Measurements from ENCODE around the gene IGFL1. TPM values are rescaled to one million over a fixed set of nuclear protein-coding genes. Genes with fewer than 3 reads are reported as not detected.
"Not testable (repeated sequence)": the region's sequence is repeated elsewhere in the genome, so short reads cannot be mapped to it uniquely, and the experiment has no call there.

The IGFL1 gene
- total and polyA plus RNA-seq, 2 donors, result 0.11 TPM; not detected in 1

DNA sequence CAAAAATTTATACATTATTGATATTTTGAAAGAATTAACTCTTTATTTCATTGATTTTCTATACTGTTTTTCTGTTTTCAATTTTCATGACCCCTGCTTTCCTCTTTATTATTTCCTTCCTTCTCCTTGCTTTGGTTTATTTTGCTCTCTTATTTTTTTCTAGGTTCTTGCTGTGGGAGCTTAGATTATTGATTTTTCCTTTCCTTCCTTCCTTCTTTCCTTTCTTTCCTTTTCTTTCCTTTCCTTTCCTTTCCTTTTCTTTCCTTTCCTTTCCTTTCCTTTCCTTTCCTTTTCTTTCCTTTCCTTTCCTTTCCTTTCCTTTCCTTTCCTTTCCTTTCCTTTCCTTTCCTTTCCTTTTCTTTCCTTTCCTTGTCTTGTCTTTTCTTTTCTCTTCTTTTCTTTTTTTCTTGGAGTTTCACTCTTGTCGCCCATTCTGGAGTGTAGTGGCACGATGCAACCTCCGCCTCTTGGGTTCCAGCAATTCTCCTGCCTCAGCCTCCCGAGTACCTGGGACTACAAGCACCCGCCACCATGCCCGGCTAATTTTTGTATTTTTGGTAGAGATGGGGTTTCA, 13.6 kb downstream of the IGFL1 start:
- DNase-seq (ENCODE audit: extremely low spot score); H3K4me3 ChIP-seq (ENCODE audit: low read depth, low read length); H3K36me3 ChIP-seq (ENCODE audit: insufficient read depth); H3K4me1 ChIP-seq (ENCODE audit: insufficient read depth); H3K27ac ChIP-seq (ENCODE audit: low read depth): not testable (repeated sequence)
- 93% methylated on average over 6 of the region's 6 CpGs for WGBS

- Histone ChIP-seq H3K36me3 (ENCODE audit: insufficient read depth) (no peaks in the 10 kb centered on the region), H3K27ac (ENCODE audit: low read depth) (no peak overlapping the region), H3K4me1 (ENCODE audit: insufficient read depth) (no peaks in the 10 kb centered on the region), H3K4me3 (ENCODE audit: low read depth, low read length) (no peak overlapping the region)
- DNase-seq (ENCODE audit: extremely low spot score), result no peak
- 56% methylated on average over 3 of the region's 3 CpGs for WGBS
These were observed 20.7 kb downstream of the IGFL1 start for GRCh38 chr19:46250076-46250735.

- 82% methylated on average over 5 of the region's 5 CpGs for WGBS
- no peak for DNase-seq (ENCODE audit: extremely low spot score)
- H3K36me3 ChIP-seq (ENCODE audit: insufficient read depth), result no peaks in the 10 kb centered on the region
These were observed 21.9 kb downstream of the IGFL1 start for GRCh38 chr19:46251416-46251815.

DNA sequence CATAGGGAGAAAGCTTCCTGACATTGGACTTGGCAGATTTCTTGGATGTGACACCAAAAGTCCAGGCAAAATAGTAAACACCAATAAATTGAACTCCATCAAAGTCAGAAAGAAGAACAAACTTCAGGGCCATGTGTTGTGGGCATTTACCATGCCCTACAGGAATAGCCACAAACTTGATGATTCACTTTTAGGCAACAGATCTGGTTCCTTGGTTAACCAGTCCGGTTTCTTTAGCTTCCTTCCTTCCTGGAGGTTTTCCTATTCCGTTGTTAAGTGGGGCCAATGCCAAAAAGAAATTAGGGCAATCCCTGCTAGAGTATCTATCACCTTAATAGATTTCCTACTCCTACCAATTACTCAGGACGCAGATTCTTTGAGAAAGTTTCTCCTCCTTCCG, 25.2 kb downstream of the IGFL1 start:
- no peak for DNase-seq (ENCODE audit: extremely low spot score)
- H3K4me3 ChIP-seq (ENCODE audit: low read depth, low read length), result no peak overlapping the region
- H3K36me3 ChIP-seq (ENCODE audit: insufficient read depth), result no peaks in the 10 kb centered on the region
- H3K27ac ChIP-seq (ENCODE audit: low read depth), result no peak overlapping the region
- H3K4me1 ChIP-seq (ENCODE audit: insufficient read depth), result no peaks in the 10 kb centered on the region
- WGBS, result 70% methylated on average over 4 of the region's 4 CpGs

More at GRCh38 chr19:46251416-46251815, 21.9 kb downstream of the IGFL1 start:
- H3K4me3 ChIP-seq (ENCODE audit: low read depth, low read length), result no peak overlapping the region
- no peak overlapping the region for H3K27ac ChIP-seq (ENCODE audit: low read depth)
- no peaks in the 10 kb centered on the region for H3K4me1 ChIP-seq (ENCODE audit: insufficient read depth)

DNA sequence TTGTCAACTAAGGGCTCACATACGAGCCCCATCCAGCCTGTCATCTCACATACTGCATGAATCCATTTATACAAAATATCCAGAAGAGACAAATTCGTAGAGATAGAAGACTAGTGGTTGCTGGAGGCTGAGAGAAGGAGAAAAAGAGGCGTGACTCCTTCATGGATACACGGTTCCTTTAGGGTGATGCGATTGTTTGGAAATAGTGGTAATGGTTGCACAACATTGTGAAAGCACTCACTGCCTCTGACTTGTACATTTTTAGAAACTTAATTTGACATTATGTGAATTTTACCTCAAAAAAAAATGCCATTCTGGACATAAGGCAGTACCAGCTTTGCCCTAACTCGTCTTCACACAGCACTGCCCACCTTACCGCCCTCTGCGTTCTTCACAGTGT, 27.3 kb downstream of the IGFL1 start:
- no peak for DNase-seq (ENCODE audit: extremely low spot score)
- WGBS, result 63% methylated on average over 8 of the region's 8 CpGs
- Histone ChIP-seq H3K36me3 (ENCODE audit: insufficient read depth) (no peaks in the 10 kb centered on the region), H3K4me1 (ENCODE audit: insufficient read depth) (no peaks in the 10 kb centered on the region), H3K4me3 (ENCODE audit: low read depth, low read length) (no peak overlapping the region), H3K27ac (ENCODE audit: low read depth) (no peak overlapping the region)

DNA sequence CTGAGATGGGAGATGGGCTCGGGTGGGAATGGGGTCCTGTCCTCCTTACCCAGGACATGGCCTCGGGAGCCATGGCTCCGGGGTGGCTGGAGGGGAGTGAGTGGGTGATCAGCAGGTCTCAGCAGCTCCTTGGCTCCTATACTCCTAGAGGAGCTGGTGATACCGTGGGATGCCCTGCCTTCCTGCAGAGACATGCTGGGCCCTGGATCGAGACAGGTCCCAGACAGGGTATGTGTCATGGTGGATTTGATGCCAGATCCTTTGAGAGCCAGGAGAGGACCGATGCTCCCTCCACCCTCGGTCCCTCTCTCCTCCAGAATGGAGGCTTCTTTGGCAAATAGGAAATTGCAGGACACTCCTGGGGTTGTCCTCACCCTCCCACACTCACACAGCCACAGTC, 32.0 kb downstream of the IGFL1 start:
- H3K27ac ChIP-seq (ENCODE audit: low read depth); DNase-seq (ENCODE audit: extremely low spot score); H3K4me3 ChIP-seq (ENCODE audit: low read depth, low read length); H3K4me1 ChIP-seq (ENCODE audit: insufficient read depth); H3K36me3 ChIP-seq (ENCODE audit: insufficient read depth): not testable (repeated sequence)
- 70% methylated on average over 7 of the region's 7 CpGs for WGBS

DNA sequence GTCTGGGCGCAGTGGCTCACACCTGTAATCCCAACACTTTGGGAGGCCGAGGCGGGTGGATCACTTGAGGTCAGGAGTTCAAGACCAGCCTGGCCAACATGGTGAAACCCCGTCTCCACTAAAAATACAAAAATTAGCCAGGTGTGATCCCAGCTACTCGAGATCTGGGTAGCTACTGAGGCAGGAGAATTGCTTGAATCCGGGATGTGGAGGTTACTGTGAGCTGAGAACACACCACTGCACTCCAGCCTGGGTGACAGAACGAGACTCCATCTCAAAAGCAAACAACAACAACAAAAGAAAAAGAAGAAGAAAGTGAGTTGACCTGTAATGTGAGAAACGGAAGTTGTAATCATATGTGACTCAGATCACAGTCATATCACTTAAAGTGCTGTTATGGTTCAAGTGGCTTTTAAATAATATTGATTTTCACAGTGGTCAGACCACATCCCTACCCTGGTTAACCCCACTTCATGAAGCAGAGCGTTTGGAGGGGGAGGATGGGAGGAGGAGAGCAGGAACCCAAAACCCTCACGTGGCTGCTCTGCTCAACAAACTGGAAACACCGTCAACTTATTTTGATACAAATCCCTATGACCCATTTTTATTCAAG, 33.2 kb downstream of the IGFL1 start:
- not testable (repeated sequence) for H3K4me3 ChIP-seq (ENCODE audit: low read depth, low read length); DNase-seq (ENCODE audit: extremely low spot score); H3K36me3 ChIP-seq (ENCODE audit: insufficient read depth); H3K27ac ChIP-seq (ENCODE audit: low read depth); H3K4me1 ChIP-seq (ENCODE audit: insufficient read depth)
- WGBS, result 51% methylated on average over 11 of the region's 11 CpGs

DNA sequence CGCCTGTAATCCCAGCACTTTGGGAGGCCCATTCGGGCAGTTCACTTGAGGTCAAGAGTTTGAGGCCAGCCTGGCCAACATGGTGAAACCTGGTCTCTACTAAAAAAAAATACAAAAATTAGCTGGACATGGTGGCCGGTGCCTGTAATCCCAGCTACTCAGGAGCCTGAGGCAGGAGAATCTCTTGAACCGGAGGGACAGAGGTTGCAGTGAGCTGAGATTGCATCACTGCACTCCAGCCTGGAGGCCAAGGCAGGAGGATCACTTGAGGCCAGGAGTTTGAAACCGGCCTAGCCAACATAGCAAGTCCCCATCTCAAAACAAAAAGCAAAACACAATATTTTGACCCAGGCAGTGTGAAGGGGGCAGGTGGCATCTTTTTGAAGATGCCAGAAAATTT, 35.3 kb downstream of the IGFL1 start:
- not testable (repeated sequence) for H3K27ac ChIP-seq (ENCODE audit: low read depth); H3K4me1 ChIP-seq (ENCODE audit: insufficient read depth); H3K36me3 ChIP-seq (ENCODE audit: insufficient read depth); DNase-seq (ENCODE audit: extremely low spot score); H3K4me3 ChIP-seq (ENCODE audit: low read depth, low read length)
- WGBS, result 77% methylated on average over 5 of the region's 5 CpGs

GRCh38 chr19:46265217-46265828, 35.8 kb downstream of the IGFL1 start:
- DNase-seq (ENCODE audit: extremely low spot score), result peak; percentile 53
- H3K4me1 ChIP-seq (ENCODE audit: insufficient read depth), result no peaks in the 10 kb centered on the region
- H3K4me3 ChIP-seq (ENCODE audit: low read depth, low read length), result no peak overlapping the region
- H3K27ac ChIP-seq (ENCODE audit: low read depth), result no peak overlapping the region
- WGBS, result 19% methylated on average over 10 of the region's 10 CpGs
- H3K36me3 ChIP-seq (ENCODE audit: insufficient read depth), result no peaks in the 10 kb centered on the region

- no peak for DNase-seq (ENCODE audit: extremely low spot score)
- Histone ChIP-seq H3K4me3 (ENCODE audit: low read depth, low read length) (no peak overlapping the region), H3K27ac (ENCODE audit: low read depth) (no peak overlapping the region), H3K36me3 (ENCODE audit: insufficient read depth) (no peaks in the 10 kb centered on the region), H3K4me1 (ENCODE audit: insufficient read depth) (no peaks in the 10 kb centered on the region)
- WGBS, result 81% methylated on average over 7 of the region's 7 CpGs
These were observed 39.6 kb downstream of the IGFL1 start for GRCh38 chr19:46269101-46269500.

DNA sequence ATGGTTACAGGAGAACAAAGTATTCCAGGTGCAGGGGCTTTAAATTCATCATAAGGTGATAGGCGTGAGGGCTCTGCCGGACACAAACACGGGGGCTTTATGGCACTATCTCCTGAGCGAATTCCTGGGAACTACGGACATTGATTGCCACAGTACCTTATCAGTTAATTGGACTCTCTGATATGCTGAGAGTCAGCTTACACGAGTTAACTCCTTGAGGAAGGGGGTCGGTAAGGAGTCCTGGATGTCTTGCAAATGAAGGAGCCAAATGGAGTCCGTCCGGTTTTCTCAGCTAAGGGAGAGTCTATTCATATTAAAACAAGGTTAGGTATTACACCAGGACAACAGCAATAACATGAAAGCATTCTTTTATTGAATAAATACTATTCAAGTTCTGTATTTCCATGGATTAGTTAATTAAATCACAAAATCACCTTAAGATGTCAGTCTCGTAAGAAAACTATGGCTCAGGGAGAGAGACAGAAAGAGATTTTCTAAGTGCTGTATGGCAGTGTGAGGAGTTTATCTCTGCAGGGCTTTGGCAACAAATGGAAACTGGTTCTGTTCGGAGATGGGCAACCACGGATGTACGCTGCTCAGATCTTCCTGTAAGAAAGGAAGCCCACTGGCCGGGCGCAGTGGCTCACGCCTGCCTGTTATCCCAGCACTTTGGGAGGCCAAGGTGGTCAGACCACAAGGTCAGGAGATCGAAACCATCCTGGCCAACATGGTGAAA, 41.1 kb downstream of the IGFL1 start:
- WGBS, result 44% methylated on average over 17 of the region's 17 CpGs
- DNase-seq (ENCODE audit: extremely low spot score), result no peak
- Histone ChIP-seq H3K36me3 (ENCODE audit: insufficient read depth) (no peaks in the 10 kb centered on the region), H3K4me1 (ENCODE audit: insufficient read depth) (no peaks in the 10 kb centered on the region), H3K4me3 (ENCODE audit: low read depth, low read length) (no peak overlapping the region), H3K27ac (ENCODE audit: low read depth) (no peak overlapping the region)

- no peak overlapping the region for H3K4me3 ChIP-seq (ENCODE audit: low read depth, low read length)
- 53% methylated on average over 8 of the region's 8 CpGs for WGBS
- no peak overlapping the region for H3K27ac ChIP-seq (ENCODE audit: low read depth)
- no peaks in the 10 kb centered on the region for H3K4me1 ChIP-seq (ENCODE audit: insufficient read depth)
- DNase-seq (ENCODE audit: extremely low spot score), result no peak
- H3K36me3 ChIP-seq (ENCODE audit: insufficient read depth), result no peaks in the 10 kb centered on the region
These were observed 42.1 kb downstream of the IGFL1 start for GRCh38 chr19:46271481-46272197.

DNA sequence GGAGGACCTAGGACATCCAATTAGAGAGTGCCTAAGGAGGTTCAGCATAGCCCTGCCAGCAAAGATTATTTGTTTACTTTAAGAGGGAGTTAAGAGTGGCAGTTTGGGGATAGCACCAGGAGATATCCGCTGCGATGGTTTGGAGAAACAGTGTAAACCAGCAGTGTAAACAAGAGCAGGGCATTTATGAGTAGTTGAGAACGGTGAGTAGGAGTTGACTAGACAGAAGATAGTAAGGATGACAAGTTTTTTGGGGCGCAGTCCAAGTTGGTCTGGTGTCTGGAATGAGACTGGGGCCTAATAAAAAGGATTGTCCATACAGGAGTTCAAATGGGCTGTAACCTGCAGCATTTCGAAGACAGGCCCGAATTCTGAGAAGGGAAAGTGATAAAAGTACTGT, 44.4 kb downstream of the IGFL1 start:
- 60% methylated on average over 6 of the region's 6 CpGs for WGBS
- not testable (repeated sequence) for DNase-seq (ENCODE audit: extremely low spot score); H3K27ac ChIP-seq (ENCODE audit: low read depth)

More for the DNA sequence above, 44.4 kb downstream of the IGFL1 start:
- not testable (repeated sequence) for H3K4me1 ChIP-seq (ENCODE audit: insufficient read depth); H3K36me3 ChIP-seq (ENCODE audit: insufficient read depth); H3K4me3 ChIP-seq (ENCODE audit: low read depth, low read length)
